HepG2 (cell line): ENCODE results near the gene EPHB3. TPM values are rescaled to one million over a fixed set of nuclear protein-coding genes. Genes with fewer than 3 reads are reported as not detected.
A peak's percentile ranks its signal among the peaks of the same experiment; 100 is the strongest.

Experiments
- ATAC-seq: fragments of 200-7000 bp; cut with Tn5 transposase; 3 replicates; pipeline ENCODE4 v1.9.1; 2020; ENCODE audit warnings: mild to moderate bottlenecking, moderate library complexity
- BruUV-seq: library from RNA; stranded (reverse); fragments of 400-500 nt; replicated peaks from 2 replicates; lab custom pipeline; 2021; lab: Mats Ljungman, UMichigan
- CTCF ChIA-PET: fragments of 300-600 bp; formaldehyde crosslinking; extraction: SDS; loops from one replicate; lab custom pipeline; 2021; ENCODE audit warnings: low total read pairs, inconsistent platforms, low intra/inter-chr PET ratio; lab: Yijun Ruan, JAX
- POLR2A ChIA-PET: fragments of 350-600 bp; sonication (Branson Sonifier 250); formaldehyde crosslinking; loops from one replicate; lab custom pipeline; 2020; ENCODE audit warnings: antibody characterized with exemption, inconsistent platforms; lab: Yijun Ruan, JAX
- DNase-seq: peaks from one replicate; pipeline ENCODE4 v3.0.0-alpha.2; 2015; ENCODE audit warnings: low spot score
- FAIRE-seq: peaks from 3 replicates; lab custom pipeline; 2011; peaks lifted over from hg19 to GRCh38; lab: Jason Lieb, UNC
- H2AFZ ChIP-seq: one replicate; pipeline ENCODE4 v1.6.1; 2011; ENCODE audit warnings: low read length, inconsistent platforms
- H3K27ac ChIP-seq: fragments of 300-600 bp; 3 replicates; pipeline ENCODE4 v1.8.0; 2011; ENCODE audit warnings: mixed run types, mild to moderate bottlenecking, mixed read lengths, low read length, inconsistent platforms; ENCODE audit not compliant: insufficient read depth; ENCODE audit errors: extremely low read length
- H3K27me3 ChIP-seq, 2 experiments: fragments of 200-600 bp in 1 of 2; 2 replicates in 1 of 2; 3 replicates in 1 of 2; pipeline versions ENCODE4 v1.6.0 to v1.8.0; 2011; ENCODE audit warnings: low read length in 2 of 2, mild to moderate bottlenecking in 2 of 2, moderate library complexity in 2 of 2, inconsistent platforms in 1 of 2; ENCODE audit not compliant: insufficient read depth in 2 of 2, control insufficient read depth in 1 of 2
- H3K36me3 ChIP-seq, 2 experiments: fragments of 200-600 bp in 1 of 2; replicated peaks in 1 of 2; 2 replicates in 1 of 2; 3 replicates in 1 of 2; pipeline versions ENCODE4 v1.5.1 to v1.8.0; 2011; ENCODE audit warnings: low read length in 2 of 2, inconsistent platforms in 1 of 2; ENCODE audit not compliant: insufficient read depth in 2 of 2, control insufficient read depth in 1 of 2
- H3K4me1 ChIP-seq: 2 replicates; pipeline ENCODE4 v1.5.1; 2012; ENCODE audit warnings: low read length, inconsistent platforms; ENCODE audit not compliant: insufficient read depth
- H3K4me2 ChIP-seq: 2 replicates; pipeline ENCODE4 v1.6.0; 2011; ENCODE audit warnings: low read depth, low read length, inconsistent platforms
- H3K4me3 ChIP-seq, 3 experiments: fragments of 200-600 bp in 1 of 3; sonication (generic), shearing (Covaris generic) in 1 of 3; replicated peaks in 1 of 3; 2 replicates each; pipeline ENCODE4 v1.5.1; 2011 to 2016; ENCODE audit warnings: low read length in 3 of 3, inconsistent platforms in 2 of 3, low read depth in 2 of 3, mild to moderate bottlenecking in 2 of 3, control low read depth in 1 of 3, mixed read lengths in 1 of 3; ENCODE audit not compliant: insufficient read depth in 1 of 3
- H3K79me2 ChIP-seq: one replicate; pipeline ENCODE4 v1.6.1; 2011; ENCODE audit warnings: low read length, inconsistent platforms; ENCODE audit not compliant: insufficient read depth
- H3K9ac ChIP-seq: 2 replicates; pipeline ENCODE4 v1.6.0; 2011; ENCODE audit warnings: mild to moderate bottlenecking, low read depth, low read length, inconsistent platforms; ENCODE audit not compliant: insufficient read depth
- H3K9me3 ChIP-seq: 2 replicates; pipeline ENCODE4 v1.5.1; 2012; ENCODE audit warnings: mild to moderate bottlenecking, low read length
- H4K20me1 ChIP-seq: 2 replicates; pipeline ENCODE4 v1.6.0; 2011; ENCODE audit warnings: inconsistent platforms, mild to moderate bottlenecking, low read length, moderate library complexity; ENCODE audit not compliant: insufficient read depth
- EEA1 ChIP-seq: sonication (generic); formaldehyde crosslinking; IDR thresholded peaks from 2 replicates; pipeline ENCODE4 v1.5.1; 2020; ENCODE audit warnings: mild to moderate bottlenecking, missing genetic modification reagents, borderline replicate concordance
- JUND ChIP-seq: sonication (generic); formaldehyde crosslinking; IDR thresholded peaks from 2 replicates; pipeline ENCODE4 v1.8.0; 2022; ENCODE audit warnings: mild to moderate bottlenecking, missing genetic modification reagents
- MAFG ChIP-seq: sonication (generic); formaldehyde crosslinking; IDR thresholded peaks from 2 replicates; pipeline ENCODE4 v1.5.1; 2020; ENCODE audit warnings: mild to moderate bottlenecking, missing genetic modification reagents
- U2AF2 ChIP-seq: fragments of 200-400 bp; formaldehyde crosslinking; IDR thresholded peaks from 2 replicates; pipeline ENCODE4 v1.6.1; 2017; ENCODE audit warnings: low read depth, mild to moderate bottlenecking, low read length
- ZNF17 ChIP-seq: sonication (generic); formaldehyde crosslinking; IDR thresholded peaks from 2 replicates; pipeline ENCODE4 v1.5.0; 2020; ENCODE audit warnings: mild to moderate bottlenecking, missing genetic modification reagents
- ZNF251 ChIP-seq: sonication (generic); formaldehyde crosslinking; IDR thresholded peaks from 2 replicates; pipeline ENCODE4 v1.9.0; 2021; ENCODE audit warnings: mild to moderate bottlenecking, missing genetic modification reagents
- ZNF253 ChIP-seq: sonication (generic); formaldehyde crosslinking; IDR thresholded peaks from 2 replicates; pipeline ENCODE4 v1.8.0; 2022; ENCODE audit warnings: mild to moderate bottlenecking, missing genetic modification reagents, borderline replicate concordance
- ZNF468 ChIP-seq: sonication (generic); formaldehyde crosslinking; IDR thresholded peaks from 2 replicates; pipeline ENCODE4 v1.8.0; 2022; ENCODE audit warnings: mild to moderate bottlenecking, moderate library complexity, missing genetic modification reagents
- ZNF614 ChIP-seq: IDR thresholded peaks from 2 replicates; pipeline ENCODE4 v1.6.1; 2018; ENCODE audit warnings: missing biosample characterization, missing genetic modification reagents, inconsistent platforms, borderline replicate concordance
- ZNF776 ChIP-seq: sonication (generic); formaldehyde crosslinking; IDR thresholded peaks from 2 replicates; pipeline ENCODE4 v1.4.0; 2020; ENCODE audit warnings: mild to moderate bottlenecking, missing genetic modification reagents
- WGBS: methylation state at CpG from one replicate; pipeline ENCODE4 v1.1.6; 2017; ENCODE audit warnings: low lambda C conversion rate; 5-methylcytosine and 5-hydroxymethylcytosine counted together
- in situ Hi-C: cut with HindIII; loops from 2 replicates; pipeline ENCODE4 v1.10.0; 2017; ENCODE audit warnings: low pct_unique_long_range_greater_than_20kb; ENCODE audit not compliant: extremely low pct_ligation_motif_present
- intact Hi-C: fragments of 100-400 bp; cut with micrococcal nuclease; formaldehyde crosslinking; loops from one replicate; pipeline ENCODE4 v1.10.0; 2022; ENCODE audit not compliant: unreplicated experiment
- polyA plus RNA-seq, 8 experiments: library from polyadenylated mRNA; depleted of rRNA in 3 of 8; stranded (reverse) in 7 of 8; unstranded in 1 of 8; fragments of >200 nt; fragmentation: Illumina TruSeq in 4 of 8; extraction: Trizol in 4 of 8; gene quantifications; 2 replicates each; pipeline versions ENCODE4 v1.2.1 to v1.2.3, GENCODE V29; 2011 to 2016; ENCODE audit warnings: low read depth in 4 of 8, missing spikeins in 1 of 8, mixed read lengths in 1 of 8; ENCODE audit not compliant: insufficient read depth in 1 of 8
- total RNA-seq, 5 experiments: library from RNA; depleted of rRNA; stranded (reverse); fragments of >200 nt; fragmentation: Illumina TruSeq; extraction: Trizol; gene quantifications; 2 replicates each; pipeline ENCODE4 v1.2.3, GENCODE V29; 2016; ENCODE audit warnings: low read depth in 1 of 5
- TF ChIP-seq, protein P1 (sequence below): fragments of 450-650 bp; IDR thresholded peaks from 2 replicates; pipeline ENCODE4 v1.6.1; 2016
- TF ChIP-seq, protein P2 (sequence below): IDR thresholded peaks from 2 replicates; pipeline ENCODE4 v1.6.1; 2016; ENCODE audit warnings: missing biosample characterization, missing genetic modification reagents, low read depth

The EPHB3 gene
- total and polyA plus RNA-seq, 2 of the 13 experiments (the other 11 are each of a cell fraction or from before 2014, with no cell fraction given): 0.01 TPM; not detected in 1

DNA sequence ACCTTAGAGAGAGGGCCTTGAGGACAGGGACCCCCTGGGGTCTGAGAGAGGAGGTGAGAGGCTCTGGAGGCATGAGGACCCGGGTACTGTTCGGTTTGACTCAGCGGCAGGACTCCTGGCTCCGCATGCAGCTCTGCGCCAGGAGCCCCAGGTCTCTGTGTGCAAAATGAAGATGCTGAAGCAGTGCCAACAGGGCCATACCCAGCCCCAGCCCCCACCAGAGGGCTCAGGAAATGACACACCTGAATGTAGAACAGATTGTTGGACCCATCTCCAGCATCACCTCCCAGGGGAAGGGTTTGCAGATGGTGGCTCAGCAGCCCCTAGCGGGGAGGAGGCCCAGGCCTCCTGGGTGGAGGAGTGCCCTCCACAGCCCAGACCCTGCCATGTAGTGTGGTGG, 30.2 kb downstream of the EPHB3 start:
- BruUV-seq: no TSS peak
- Histone ChIP-seq H3K27ac (no peak overlapping the region), H3K79me2 (no peaks in the 10 kb centered on the region), H3K4me3 (no peak overlapping the region), H3K4me2 (no peak overlapping the region), H3K27me3 (peaks cover 0 to 27% of the 10 kb centered on the region in 2 experiments; a peak in 2 of 5 replicates), H4K20me1 (no peaks in the 10 kb centered on the region), H3K9ac (no peak overlapping the region), H3K9me3 (no peaks in the 10 kb centered on the region), H2AFZ (no peak overlapping the region), H3K4me1 (no peaks in the 10 kb centered on the region), H3K36me3 (no peaks in the 10 kb centered on the region)
- WGBS: 65% methylated on average over 6 of the region's 6 CpGs
- ChIA-PET POLR2A (no interaction called here), CTCF (no interaction called here)
- ATAC-seq (no peak), DNase-seq (no peak), FAIRE-seq (no peak)
- in situ Hi-C loops: no loop called here
- intact Hi-C loops: no loop called here
- no peak for TF ChIP-seq ZNF17 (CRISPR knock-in tag)
- TF ChIP-seq, protein P1, sequence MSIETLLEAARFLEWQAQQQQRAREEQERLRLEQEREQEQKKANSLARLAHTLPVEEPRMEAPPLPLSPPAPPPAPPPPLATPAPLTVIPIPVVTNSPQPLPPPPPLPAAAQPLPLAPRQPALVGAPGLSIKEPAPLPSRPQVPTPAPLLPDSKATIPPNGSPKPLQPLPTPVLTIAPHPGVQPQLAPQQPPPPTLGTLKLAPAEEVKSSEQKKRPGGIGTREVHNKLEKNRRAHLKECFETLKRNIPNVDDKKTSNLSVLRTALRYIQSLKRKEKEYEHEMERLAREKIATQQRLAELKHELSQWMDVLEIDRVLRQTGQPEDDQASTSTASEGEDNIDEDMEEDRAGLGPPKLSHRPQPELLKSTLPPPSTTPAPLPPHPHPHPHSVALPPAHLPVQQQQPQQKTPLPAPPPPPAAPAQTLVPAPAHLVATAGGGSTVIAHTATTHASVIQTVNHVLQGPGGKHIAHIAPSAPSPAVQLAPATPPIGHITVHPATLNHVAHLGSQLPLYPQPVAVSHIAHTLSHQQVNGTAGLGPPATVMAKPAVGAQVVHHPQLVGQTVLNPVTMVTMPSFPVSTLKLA: no peak
- no peak for TF ChIP-seq ZNF253
- TF ChIP-seq MAFG (CRISPR knock-in tag): no peak

DNA sequence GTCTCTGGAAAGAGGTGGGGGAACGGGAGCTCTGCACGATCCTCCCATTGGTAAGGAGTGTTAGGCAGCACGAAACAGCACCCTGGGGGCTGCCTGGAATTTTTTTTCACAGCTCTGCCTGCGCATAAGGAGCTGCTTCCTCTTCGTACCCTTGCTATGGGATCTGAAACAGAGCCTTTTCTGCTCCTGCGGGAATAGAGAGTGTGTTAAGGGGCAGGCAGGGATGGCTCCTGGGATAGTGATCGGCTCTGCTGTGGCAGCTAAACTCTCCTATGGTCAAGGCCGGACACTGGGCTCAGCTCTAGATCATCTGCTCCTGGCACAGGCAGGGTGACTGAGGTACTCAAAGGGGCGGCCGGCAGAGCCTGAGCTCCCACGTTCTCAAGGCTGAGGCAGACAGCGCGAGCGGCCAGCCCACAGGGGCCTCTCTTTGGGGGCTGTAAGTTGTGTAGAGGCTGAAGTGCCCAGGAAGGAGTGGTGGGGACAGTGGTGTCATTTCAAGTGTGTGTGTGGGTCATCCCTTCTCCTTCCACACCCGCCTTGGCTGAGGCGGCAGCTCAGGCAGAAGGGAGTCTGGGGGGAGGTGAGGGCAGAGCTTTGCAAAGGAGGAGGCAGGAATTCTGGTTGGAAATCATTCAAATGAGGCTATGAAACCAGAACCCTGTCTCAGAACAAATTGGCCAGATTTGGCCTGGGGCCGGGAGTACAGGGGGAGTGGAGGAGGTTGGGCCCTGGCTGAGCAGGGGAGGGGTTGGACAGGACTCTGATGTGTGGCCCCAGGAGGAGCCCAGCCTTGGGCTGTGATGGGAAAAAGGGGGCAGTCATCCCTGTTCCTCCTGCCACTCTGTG, 31.0 kb downstream of the EPHB3 start:
- POLR2A ChIA-PET: no interaction called here
- H3K4me3 ChIP-seq: no peak overlapping the region
- CTCF ChIA-PET: no interaction called here
- DNase-seq (no peak), ATAC-seq (peak; percentile 25; the same call in 2 of the 3 replicates), FAIRE-seq (no peak)
- H3K9me3 ChIP-seq: no peaks in the 10 kb centered on the region
- no peak overlapping the region for H3K4me2 ChIP-seq
- no peaks in the 10 kb centered on the region for H4K20me1 ChIP-seq
- 27% methylated on average over 14 of the region's 17 CpGs for whole genome bisulfite sequencing
- BruUV-seq: no TSS peak
- TF ChIP-seq, protein P2, sequence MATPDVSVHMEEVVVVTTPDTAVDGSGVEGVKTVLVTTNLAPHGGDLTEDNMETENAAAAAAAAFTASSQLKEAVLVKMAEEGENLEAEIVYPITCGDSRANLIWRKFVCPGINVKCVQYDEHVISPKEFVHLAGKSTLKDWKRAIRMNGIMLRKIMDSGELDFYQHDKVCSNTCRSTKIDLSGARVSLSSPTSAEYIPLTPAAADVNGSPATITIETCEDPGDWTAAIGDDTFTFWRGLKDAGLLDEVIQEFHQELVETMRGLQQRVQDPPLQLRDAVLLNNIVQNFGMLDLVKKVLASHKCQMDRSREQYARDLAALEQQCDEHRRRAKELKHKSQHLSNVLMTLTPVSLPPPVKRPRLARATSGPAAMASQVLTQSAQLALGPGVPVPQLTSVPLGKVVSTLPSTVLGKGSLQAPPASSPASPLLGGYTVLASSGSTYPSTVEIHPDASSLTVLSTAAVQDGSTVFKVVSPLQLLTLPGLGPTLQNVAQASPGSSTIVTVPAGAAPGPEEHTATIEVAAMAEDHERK (CRISPR knock-in tag): no peak
- TF ChIP-seq U2AF2 (no peak), ZNF614 (no peak), JUND (CRISPR knock-in tag) (no peak), ZNF251 (no peak), ZNF776 (no peak), EEA1 (CRISPR knock-in tag) (no peak), ZNF468 (CRISPR knock-in tag) (no peak)
- intact Hi-C loops (no loop called here), in situ Hi-C loops (no loop called here)
- no peak overlapping the region for H3K27ac ChIP-seq
- peaks cover 1 to 30% of the 10 kb centered on the region in 2 experiments; a peak in 2 of 5 replicates for H3K27me3 ChIP-seq
- no peaks in the 10 kb centered on the region for H3K79me2 ChIP-seq
- no peaks in the 10 kb centered on the region for H3K36me3 ChIP-seq
- no peak overlapping the region for H2AFZ ChIP-seq
- no peaks in the 10 kb centered on the region for H3K4me1 ChIP-seq
- H3K9ac ChIP-seq: no peak overlapping the region
